ENCODE results near the gene TOMM5.

TOMM5 gene

DNA sequence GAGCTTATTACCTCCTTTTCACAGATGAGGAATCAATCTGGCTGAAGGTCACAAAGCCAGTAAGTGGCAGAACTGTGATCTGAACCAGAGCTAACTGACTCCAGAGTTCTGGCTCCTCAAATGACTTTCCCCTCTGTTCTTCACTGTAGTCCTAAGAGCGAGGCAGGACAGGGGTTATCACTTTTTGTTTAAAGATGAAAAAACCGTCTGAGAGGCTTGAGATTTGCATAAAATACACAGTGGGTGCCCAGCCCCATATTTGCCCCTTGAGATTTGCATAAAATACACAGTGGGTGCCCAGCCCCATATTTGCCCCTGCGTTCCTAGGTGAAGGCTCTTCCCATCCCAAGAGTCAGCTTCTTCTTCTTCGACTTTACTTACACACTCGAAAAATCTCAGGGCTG is 16.9 kb downstream of the TOMM5 start:
- peaks cover 6% of the 10 kb centered on the region; the same call in 1 of the 2 replicates for H3K36me3 ChIP-seq (ENCODE audit: insufficient read depth, low read depth, low read length)
- peak overlapping the region; percentile 48 for H3K27ac ChIP-seq (ENCODE audit: low read length)
- no peaks in the 10 kb centered on the region for H3K9me3 ChIP-seq (ENCODE audit: insufficient read depth, low read depth, low read length)
- no peaks in the 10 kb centered on the region; the same call in 1 of the 2 replicates for H3K27me3 ChIP-seq (ENCODE audit: insufficient read depth, low read length)
- H3K4me3 ChIP-seq (ENCODE audit: low read length): peak overlapping the region; percentile 83
- H3K4me1 ChIP-seq (ENCODE audit: insufficient read depth, low read length): peaks cover 22% of the 10 kb centered on the region
- H3K9ac ChIP-seq (ENCODE audit: low read depth, low read length): peak overlapping the region; percentile 71

DNA sequence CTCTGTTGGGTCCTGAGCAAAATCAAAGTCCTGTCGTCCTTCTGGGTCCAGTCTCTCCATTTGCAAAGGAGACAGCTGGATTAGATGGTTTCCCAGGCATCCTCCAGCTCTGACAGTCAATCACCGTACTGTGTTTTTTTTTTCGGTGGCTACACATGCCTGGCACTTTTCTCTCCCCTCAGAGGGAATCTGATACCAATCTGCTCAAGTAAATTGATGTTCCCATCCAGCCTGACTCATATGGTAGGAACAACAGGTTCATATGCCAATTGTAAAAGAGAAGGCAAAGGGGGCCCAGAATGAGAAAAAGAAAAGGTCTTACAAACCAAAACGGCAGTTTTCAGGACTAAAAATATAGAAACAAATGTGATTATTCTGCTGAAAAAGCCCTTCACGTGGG is 17.4 kb downstream of the TOMM5 start:
- peaks cover 22% of the 10 kb centered on the region for H3K4me1 ChIP-seq (ENCODE audit: insufficient read depth, low read length)
- H3K36me3 ChIP-seq (ENCODE audit: insufficient read depth, low read depth, low read length): 0 out of 2 replicates have a peak, but pooled peaks cover under 1% of the 10 kb centered on the region
- H3K4me3 ChIP-seq (ENCODE audit: low read length): peak overlapping the region; percentile 83
- H3K27ac ChIP-seq (ENCODE audit: low read length): no peak overlapping the region
- H3K27me3 ChIP-seq (ENCODE audit: insufficient read depth, low read length): no peaks in the 10 kb centered on the region; the same call in 1 of the 2 replicates
- peak overlapping the region; percentile 71 for H3K9ac ChIP-seq (ENCODE audit: low read depth, low read length)
- H3K9me3 ChIP-seq (ENCODE audit: insufficient read depth, low read depth, low read length): no peaks in the 10 kb centered on the region

DNA sequence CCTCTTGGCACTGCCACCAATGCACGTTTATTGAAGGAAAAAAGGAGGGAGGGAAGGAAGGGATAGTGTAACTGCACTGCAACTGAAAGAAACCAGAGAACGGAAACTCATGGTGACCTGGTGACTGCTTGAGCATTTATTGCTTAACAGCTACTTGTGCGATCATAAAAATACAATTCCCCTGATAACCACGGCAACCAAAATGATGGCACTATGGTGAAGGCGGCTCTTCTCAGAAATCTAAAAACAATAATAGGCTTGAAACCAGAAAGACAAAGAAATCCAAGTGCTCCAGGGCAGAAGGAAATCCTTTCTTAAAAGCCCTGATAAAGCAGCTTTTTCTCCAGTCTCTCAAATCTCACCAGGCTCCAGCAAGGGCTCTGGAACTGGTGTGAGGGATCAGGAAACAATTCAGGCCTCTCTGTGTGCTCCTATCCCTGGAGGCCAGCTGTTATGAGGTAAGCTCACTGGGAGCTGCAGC is 18.1 kb downstream of the TOMM5 start:
- Histone ChIP-seq H3K4me3 (ENCODE audit: low read length) (peak overlapping the region; percentile 83), H3K27ac (ENCODE audit: low read length) (no peak overlapping the region), H3K27me3 (ENCODE audit: insufficient read depth, low read length) (no peaks in the 10 kb centered on the region; the same call in 1 of the 2 replicates), H3K4me1 (ENCODE audit: insufficient read depth, low read length) (peaks cover 22% of the 10 kb centered on the region), H3K9me3 (ENCODE audit: insufficient read depth, low read depth, low read length) (no peaks in the 10 kb centered on the region), H3K36me3 (ENCODE audit: insufficient read depth, low read depth, low read length) (no peaks in the 10 kb centered on the region), H3K9ac (ENCODE audit: low read depth, low read length) (no peak overlapping the region; the same call in 1 of the 2 replicates)

DNA sequence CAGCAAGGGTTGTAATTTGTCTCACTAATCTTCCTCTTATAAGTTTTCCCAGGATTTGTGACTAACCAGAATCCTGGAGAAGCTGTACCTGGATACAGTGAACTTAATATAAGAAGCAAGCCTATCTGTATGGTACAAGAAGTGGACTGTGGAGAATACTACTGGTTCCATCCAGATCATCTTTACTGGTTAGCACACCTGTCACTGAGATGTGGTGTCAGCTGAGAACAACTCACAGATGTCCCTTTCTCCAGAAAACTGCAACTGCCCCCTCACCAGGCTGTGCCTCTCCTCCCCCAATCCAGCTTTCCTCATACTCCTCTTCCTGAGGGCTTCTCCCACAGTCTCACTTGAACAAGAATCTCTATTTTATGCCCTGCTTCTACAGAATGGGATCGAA is 21.1 kb downstream of the TOMM5 start:
- H3K27me3 ChIP-seq (ENCODE audit: insufficient read depth, low read length): no peaks in the 10 kb centered on the region; the same call in 1 of the 2 replicates
- H3K27ac ChIP-seq (ENCODE audit: low read length): no peak overlapping the region
- peaks cover 20% of the 10 kb centered on the region for H3K4me1 ChIP-seq (ENCODE audit: insufficient read depth, low read length)
- no peak overlapping the region for H3K9ac ChIP-seq (ENCODE audit: low read depth, low read length)
- H3K36me3 ChIP-seq (ENCODE audit: insufficient read depth, low read depth, low read length): peaks cover 4% of the 10 kb centered on the region; the same call in 1 of the 2 replicates
- H3K4me3 ChIP-seq (ENCODE audit: low read length): no peak overlapping the region
- H3K9me3 ChIP-seq (ENCODE audit: insufficient read depth, low read depth, low read length): no peaks in the 10 kb centered on the region

DNA sequence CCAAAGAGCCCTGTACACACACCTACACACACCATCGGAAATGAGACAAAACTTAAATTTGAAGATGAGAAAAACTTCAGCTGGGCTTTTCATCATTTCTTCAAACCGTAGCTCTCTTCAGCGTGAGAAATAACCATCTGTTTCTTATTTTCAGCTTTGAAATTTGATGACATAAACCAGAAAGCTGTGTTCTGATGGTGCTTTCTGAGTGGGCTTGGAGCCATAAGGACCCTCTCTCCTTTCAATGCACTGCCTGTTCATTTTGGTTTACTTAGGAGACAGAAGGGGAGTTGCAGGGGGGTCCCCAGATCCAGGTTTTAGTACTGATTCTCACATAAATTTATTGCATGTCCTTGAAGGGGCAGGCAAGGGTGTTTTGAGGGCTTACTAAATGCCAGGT is 25.7 kb downstream of the TOMM5 start:
- H3K9ac ChIP-seq (ENCODE audit: low read depth, low read length): no peak overlapping the region; the same call in 1 of the 2 replicates
- no peak overlapping the region for H3K4me3 ChIP-seq (ENCODE audit: low read length)

DNA sequence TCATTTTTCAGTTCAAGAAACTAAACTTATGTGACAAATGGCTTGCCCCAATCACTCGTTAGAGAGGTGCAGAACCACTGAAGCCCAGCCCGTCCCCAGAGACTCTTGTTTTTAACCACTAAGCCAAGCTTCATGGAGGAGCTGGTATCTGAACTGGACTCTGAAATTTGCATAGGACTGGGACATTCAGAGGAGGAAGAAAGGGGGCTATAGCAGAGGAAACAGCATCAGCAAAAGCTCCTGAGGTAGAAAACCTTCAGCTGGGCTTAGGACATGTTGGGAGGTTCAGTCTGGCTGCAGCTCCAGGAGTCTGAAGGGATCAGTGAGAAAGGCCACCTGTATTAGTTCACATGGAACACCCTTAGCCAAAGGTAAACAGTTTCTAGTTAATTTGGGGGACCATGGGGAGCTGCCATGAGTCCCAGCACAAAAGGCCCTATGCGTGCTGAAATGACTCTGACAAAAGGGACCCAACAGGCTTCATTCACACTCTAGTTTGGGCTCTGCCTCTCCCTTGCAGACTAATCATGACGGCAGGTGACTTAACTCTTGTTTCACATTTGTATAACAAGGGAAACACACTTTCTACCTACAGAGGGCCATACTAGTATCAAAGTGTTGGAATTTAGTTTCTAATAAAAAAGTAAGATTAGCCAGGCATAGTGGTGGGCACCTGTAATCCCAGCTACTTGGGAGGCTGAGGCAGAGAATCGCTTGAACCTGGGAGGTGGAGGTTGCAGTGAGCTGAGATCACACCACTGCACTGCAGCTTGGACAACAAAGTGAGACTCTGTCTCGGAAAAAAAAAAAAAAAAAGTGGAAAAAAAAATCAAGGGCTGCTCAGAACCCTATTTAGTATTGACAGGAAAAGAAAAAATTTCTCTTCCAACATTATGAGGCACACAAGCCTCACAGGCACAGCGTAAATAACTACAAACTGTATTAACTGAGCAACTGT is 26.5 kb downstream of the TOMM5 start:
- Histone ChIP-seq H3K27ac (ENCODE audit: low read length) (no peak overlapping the region), H3K4me3 (ENCODE audit: low read length) (no peak overlapping the region), H3K4me1 (ENCODE audit: insufficient read depth, low read length) (peaks cover 4% of the 10 kb centered on the region; the same call in 1 of the 2 replicates)

More for the DNA sequence above, 25.7 kb downstream of the TOMM5 start:
- peaks cover 4% of the 10 kb centered on the region; the same call in 1 of the 2 replicates for H3K4me1 ChIP-seq (ENCODE audit: insufficient read depth, low read length)
- H3K9me3 ChIP-seq (ENCODE audit: insufficient read depth, low read depth, low read length): peaks cover 12% of the 10 kb centered on the region; the same call in 1 of the 2 replicates
- H3K27me3 ChIP-seq (ENCODE audit: insufficient read depth, low read length): no peaks in the 10 kb centered on the region
- H3K36me3 ChIP-seq (ENCODE audit: insufficient read depth, low read depth, low read length): peaks cover 17% of the 10 kb centered on the region; the same call in 1 of the 2 replicates
- H3K27ac ChIP-seq (ENCODE audit: low read length): no peak overlapping the region

DNA sequence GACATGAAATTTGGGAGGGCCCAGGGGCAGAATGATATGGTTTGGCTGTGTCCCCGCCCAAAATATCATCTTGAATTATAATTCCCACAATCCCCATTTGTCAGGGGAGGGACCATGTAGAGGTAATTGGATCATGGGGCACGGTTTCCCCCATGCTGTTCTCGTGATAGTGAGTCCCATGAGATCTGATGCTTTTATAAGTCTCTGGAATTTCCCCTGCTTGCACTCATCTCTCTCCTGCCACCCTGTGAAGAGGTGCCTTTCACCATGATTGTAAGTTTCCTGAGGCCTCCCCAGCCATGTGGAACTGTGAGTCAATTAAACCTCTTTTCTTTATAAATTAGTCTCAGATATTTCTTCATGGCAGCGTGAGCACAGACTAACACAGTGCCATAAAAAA is 27.5 kb downstream of the TOMM5 start:
- H3K9me3 ChIP-seq (ENCODE audit: insufficient read depth, low read depth, low read length): peaks cover 12% of the 10 kb centered on the region; the same call in 1 of the 2 replicates

More for the DNA sequence above, 26.5 kb downstream of the TOMM5 start:
- Histone ChIP-seq H3K36me3 (ENCODE audit: insufficient read depth, low read depth, low read length) (peaks cover 17% of the 10 kb centered on the region; the same call in 1 of the 2 replicates), H3K27me3 (ENCODE audit: insufficient read depth, low read length) (no peaks in the 10 kb centered on the region), H3K9me3 (ENCODE audit: insufficient read depth, low read depth, low read length) (peaks cover 12% of the 10 kb centered on the region; the same call in 1 of the 2 replicates), H3K9ac (ENCODE audit: low read depth, low read length) (no peak overlapping the region)

DNA sequence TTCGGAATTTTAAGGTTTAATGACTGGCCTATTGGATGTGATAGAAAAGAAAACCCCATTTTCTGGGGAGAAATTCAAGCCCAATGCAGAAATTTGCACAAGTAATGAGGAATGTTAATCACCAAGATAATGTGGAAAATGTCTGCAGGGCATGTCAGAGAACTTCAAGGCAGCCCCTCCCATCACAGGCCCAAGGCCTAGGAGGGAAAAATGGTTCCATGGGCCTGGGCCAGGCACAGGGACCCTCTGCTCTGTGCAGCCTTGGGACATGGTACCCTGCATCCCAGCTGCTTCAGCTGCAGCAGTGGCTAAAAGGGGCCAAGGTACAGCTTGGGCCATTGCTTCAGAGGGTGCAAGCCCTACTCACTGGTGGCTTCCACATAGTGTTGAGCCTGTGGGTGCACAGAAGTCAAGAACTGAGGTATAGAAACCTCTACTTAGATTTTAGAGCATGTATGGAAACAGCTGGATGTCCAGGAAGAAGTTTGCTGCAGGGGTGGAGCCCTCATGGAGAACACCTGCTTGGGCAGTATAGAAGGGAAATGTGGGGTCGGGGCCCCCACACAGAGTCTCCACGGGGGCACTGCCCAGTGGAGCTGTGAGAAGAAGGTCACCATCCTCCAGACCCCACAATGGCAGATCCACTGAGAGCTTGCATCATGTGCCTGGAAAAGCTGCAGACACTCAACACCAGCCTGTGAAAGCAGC is 28.4 kb downstream of the TOMM5 start:
- Histone ChIP-seq H3K36me3 (ENCODE audit: insufficient read depth, low read depth, low read length) (peaks cover 17% of the 10 kb centered on the region; the same call in 1 of the 2 replicates), H3K27ac (ENCODE audit: low read length) (no peak overlapping the region), H3K9me3 (ENCODE audit: insufficient read depth, low read depth, low read length) (peaks cover 12% of the 10 kb centered on the region; the same call in 1 of the 2 replicates), H3K27me3 (ENCODE audit: insufficient read depth, low read length) (no peaks in the 10 kb centered on the region), H3K4me1 (ENCODE audit: insufficient read depth, low read length) (peaks cover 10% of the 10 kb centered on the region; the same call in 1 of the 2 replicates), H3K4me3 (ENCODE audit: low read length) (no peak overlapping the region), H3K9ac (ENCODE audit: low read depth, low read length) (no peak overlapping the region)

More for the DNA sequence above, 27.5 kb downstream of the TOMM5 start:
- peaks cover 4% of the 10 kb centered on the region; the same call in 1 of the 2 replicates for H3K4me1 ChIP-seq (ENCODE audit: insufficient read depth, low read length)
- H3K9ac ChIP-seq (ENCODE audit: low read depth, low read length): no peak overlapping the region
- peaks cover 17% of the 10 kb centered on the region; the same call in 1 of the 2 replicates for H3K36me3 ChIP-seq (ENCODE audit: insufficient read depth, low read depth, low read length)
- H3K27ac ChIP-seq (ENCODE audit: low read length): no peak overlapping the region
- H3K4me3 ChIP-seq (ENCODE audit: low read length): no peak overlapping the region
- H3K27me3 ChIP-seq (ENCODE audit: insufficient read depth, low read length): no peaks in the 10 kb centered on the region

DNA sequence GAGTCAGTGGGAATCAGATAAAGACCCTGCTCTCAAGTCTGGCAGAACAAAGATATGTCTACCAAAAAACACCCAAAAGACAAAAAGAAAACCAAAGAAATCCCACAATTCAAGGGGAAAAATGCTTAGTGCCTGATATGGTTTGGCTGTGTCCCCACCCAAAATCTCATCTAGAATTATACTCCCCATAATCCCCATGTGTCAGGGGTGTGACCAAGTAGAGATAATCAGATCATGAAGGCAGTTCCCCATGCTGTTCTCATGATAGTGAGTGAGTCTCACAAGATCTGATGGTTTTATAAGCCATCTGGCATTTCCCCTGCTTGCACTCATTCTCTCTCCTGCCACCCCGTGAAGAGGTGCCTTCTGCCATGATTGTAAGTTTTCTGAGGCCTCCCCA is 29.6 kb downstream of the TOMM5 start:
- Histone ChIP-seq H3K4me1 (ENCODE audit: insufficient read depth, low read length) (peaks cover 10% of the 10 kb centered on the region; the same call in 1 of the 2 replicates), H3K36me3 (ENCODE audit: insufficient read depth, low read depth, low read length) (peaks cover 13% of the 10 kb centered on the region; the same call in 1 of the 2 replicates), H3K27me3 (ENCODE audit: insufficient read depth, low read length) (no peaks in the 10 kb centered on the region)

DNA sequence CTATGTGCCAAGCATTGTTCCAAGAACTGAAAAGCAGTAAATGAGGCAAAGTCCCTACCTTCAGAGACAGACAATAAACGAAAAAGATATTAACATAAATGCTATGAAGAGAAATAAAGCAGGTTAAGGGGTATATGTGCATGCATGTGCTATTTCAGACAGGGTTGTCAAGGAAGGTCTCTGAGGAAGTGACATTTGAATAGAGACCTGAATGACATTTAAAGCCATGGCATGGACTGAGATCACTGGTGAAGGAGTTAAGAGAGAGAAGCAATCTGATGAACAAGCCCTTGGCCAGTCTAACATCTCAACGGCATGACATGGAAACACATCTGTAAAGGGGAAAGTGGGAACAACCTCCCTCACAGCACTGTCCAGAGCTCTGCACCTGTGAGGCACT is 30.7 kb downstream of the TOMM5 start:
- H3K4me1 ChIP-seq (ENCODE audit: insufficient read depth, low read length): peaks cover 10% of the 10 kb centered on the region; the same call in 1 of the 2 replicates
- H3K27ac ChIP-seq (ENCODE audit: low read length): no peak overlapping the region
- no peak overlapping the region for H3K9ac ChIP-seq (ENCODE audit: low read depth, low read length)
- H3K9me3 ChIP-seq (ENCODE audit: insufficient read depth, low read depth, low read length): peaks cover 12% of the 10 kb centered on the region; the same call in 1 of the 2 replicates
- H3K27me3 ChIP-seq (ENCODE audit: insufficient read depth, low read length): no peaks in the 10 kb centered on the region
- peaks cover 13% of the 10 kb centered on the region; the same call in 1 of the 2 replicates for H3K36me3 ChIP-seq (ENCODE audit: insufficient read depth, low read depth, low read length)
- H3K4me3 ChIP-seq (ENCODE audit: low read length): no peak overlapping the region

More for the DNA sequence above, 29.6 kb downstream of the TOMM5 start:
- Histone ChIP-seq H3K4me3 (ENCODE audit: low read length) (no peak overlapping the region), H3K9ac (ENCODE audit: low read depth, low read length) (no peak overlapping the region), H3K27ac (ENCODE audit: low read length) (no peak overlapping the region), H3K9me3 (ENCODE audit: insufficient read depth, low read depth, low read length) (peaks cover 12% of the 10 kb centered on the region; the same call in 1 of the 2 replicates)
